Hepatocyte (in vitro differentiated cells): ENCODE data around the gene RBM19. TPM values are rescaled to one million over a fixed set of nuclear protein-coding genes. Genes with fewer than 3 reads are reported as not detected.

Source experiments
- DNase-seq: peaks from one replicate; pipeline ENCODE4 v3.0.0-alpha.2; 2016; ENCODE audit warnings: low spot score
- H2AFZ ChIP-seq: fragments of 200-600 bp; sonication (generic); 2 replicates; pipeline ENCODE4 v1.6.0; 2016; ENCODE audit warnings: antibody characterized with exemption, mild to moderate bottlenecking
- H3K27ac ChIP-seq: fragments of 200-600 bp; sonication (generic); 2 replicates; pipeline ENCODE4 v1.5.1; 2016; ENCODE audit warnings: mild to moderate bottlenecking
- H3K27me3 ChIP-seq: fragments of 200-600 bp; sonication (generic); 2 replicates; pipeline ENCODE4 v1.6.1; 2016
- H3K36me3 ChIP-seq: fragments of 200-600 bp; sonication (generic); replicated peaks from 2 replicates; pipeline ENCODE4 v1.5.1; 2016; ENCODE audit warnings: low read depth; ENCODE audit not compliant: insufficient read depth
- H3K4me1 ChIP-seq: fragments of 200-600 bp; sonication (generic); 2 replicates; pipeline ENCODE4 v1.5.1; 2016; ENCODE audit warnings: mild to moderate bottlenecking, moderate library complexity; ENCODE audit not compliant: insufficient read depth
- H3K4me2 ChIP-seq: fragments of 200-600 bp; sonication (generic); 2 replicates; pipeline ENCODE4 v1.6.0; 2016
- H3K4me3 ChIP-seq: fragments of 200-600 bp; sonication (generic); 2 replicates; pipeline ENCODE4 v1.5.1; 2016; ENCODE audit warnings: mild to moderate bottlenecking
- H3K79me2 ChIP-seq: fragments of 200-600 bp; sonication (generic); 2 replicates; pipeline ENCODE4 v1.6.0; 2017; ENCODE audit warnings: mild to moderate bottlenecking
- H3K9me2 ChIP-seq: fragments of 200-600 bp; sonication (generic); replicated peaks from 2 replicates; pipeline ENCODE4 v1.6.0; 2017; ENCODE audit warnings: mild to moderate bottlenecking; ENCODE audit not compliant: insufficient read depth
- H3K9me3 ChIP-seq: fragments of 200-600 bp; sonication (generic); 2 replicates; pipeline ENCODE4 v1.5.1; 2016; ENCODE audit warnings: low read depth, mild to moderate bottlenecking
- H4K20me1 ChIP-seq: fragments of 200-600 bp; sonication (generic); 2 replicates; pipeline ENCODE4 v1.6.0; 2016; ENCODE audit warnings: mild to moderate bottlenecking; ENCODE audit not compliant: insufficient read depth, poor library complexity, severe bottlenecking
- CTCF ChIP-seq: fragments of 200-600 bp; sonication (generic); IDR thresholded peaks from 2 replicates; pipeline ENCODE4 v1.5.1; 2016; ENCODE audit warnings: antibody characterized with exemption, mild to moderate bottlenecking; ENCODE audit not compliant: poor library complexity
- EZH2 ChIP-seq: fragments of 200-600 bp; sonication (generic); IDR thresholded peaks from 2 replicates; pipeline ENCODE4 v1.6.1; 2016; ENCODE audit warnings: antibody characterized with exemption, mild to moderate bottlenecking, borderline replicate concordance
- EZH2phosphoT487 ChIP-seq: fragments of 200-600 bp; sonication (generic); IDR thresholded peaks from one replicate; pipeline ENCODE4 v1.6.1; 2018; ENCODE audit warnings: antibody characterized with exemption, mild to moderate bottlenecking, low read depth, moderate library complexity; ENCODE audit not compliant: unreplicated experiment, severe bottlenecking
- WGBS: methylation state at CpG from one replicate; pipeline ENCODE4 v1.1.6; 2016; ENCODE audit warnings: low lambda C conversion rate; ENCODE audit errors: missing lambda C conversion rate; 5-methylcytosine and 5-hydroxymethylcytosine counted together
- polyA plus RNA-seq: library from polyadenylated mRNA; unstranded; fragments of >200 nt; fragmentation: Nextera tagmentation; extraction: Ambion mirVana; gene quantifications from 2 replicates; pipeline ENCODE4 v1.2.1, GENCODE V29; 2016
- total RNA-seq: library from RNA; depleted of rRNA; stranded (reverse); fragments of >200 nt; gene quantifications from 2 replicates; pipeline ENCODE4 v1.2.3, GENCODE V29; 2014

Gene RBM19
- total and polyA plus RNA-seq, 2 experiments from 2014 or later, result 14.5 to 16.8 TPM

GRCh38 chr12:113880988-113881962 lies 84.8 kb downstream of the RBM19 start:
- Histone ChIP-seq H2AFZ (no peak overlapping the region), H3K27ac (no peak overlapping the region), H3K4me2 (no peak overlapping the region), H3K4me1 (no peaks in the 10 kb centered on the region), H3K4me3 (no peak overlapping the region), H3K36me3 (no peaks in the 10 kb centered on the region), H3K9me3 (no peaks in the 10 kb centered on the region), H3K79me2 (no peaks in the 10 kb centered on the region), H3K27me3 (no peaks in the 10 kb centered on the region), H3K9me2 (no peaks in the 10 kb centered on the region), H4K20me1 (no peaks in the 10 kb centered on the region)
- no peak for DNase-seq
- TF ChIP-seq CTCF (no peak), EZH2phosphoT487 (no peak), EZH2 (no peak)
- 76% methylated on average over 23 of the region's 23 CpGs for WGBS

GRCh38 chr12:113880326-113880725 lies 85.8 kb downstream of the RBM19 start:
- Histone ChIP-seq H4K20me1 (no peaks in the 10 kb centered on the region), H3K36me3 (no peaks in the 10 kb centered on the region), H3K4me2 (no peak overlapping the region), H3K27ac (no peak overlapping the region), H3K4me3 (no peak overlapping the region), H3K27me3 (no peaks in the 10 kb centered on the region), H3K9me3 (no peaks in the 10 kb centered on the region), H3K9me2 (no peaks in the 10 kb centered on the region), H2AFZ (no peak overlapping the region), H3K79me2 (no peaks in the 10 kb centered on the region), H3K4me1 (no peaks in the 10 kb centered on the region)
- TF ChIP-seq EZH2phosphoT487 (no peak), EZH2 (no peak), CTCF (no peak)
- DNase-seq, result no peak
- WGBS, result 78% methylated on average over 11 of the region's 11 CpGs

- Histone ChIP-seq H3K9me3 (no peaks in the 10 kb centered on the region), H2AFZ (no peak overlapping the region), H3K79me2 (no peaks in the 10 kb centered on the region), H3K36me3 (no peaks in the 10 kb centered on the region), H3K27me3 (no peaks in the 10 kb centered on the region), H3K9me2 (no peaks in the 10 kb centered on the region), H3K27ac (no peak overlapping the region), H3K4me1 (no peaks in the 10 kb centered on the region), H3K4me3 (no peak overlapping the region), H4K20me1 (no peaks in the 10 kb centered on the region), H3K4me2 (no peak overlapping the region)
- no peak for DNase-seq
- TF ChIP-seq EZH2phosphoT487, result no peak
- TF ChIP-seq CTCF, result no peak
- TF ChIP-seq EZH2, result no peak
- 83% methylated on average over 3 of the region's 3 CpGs for WGBS
Measured at GRCh38 chr12:113879658-113880057, 86.5 kb downstream of the RBM19 start.
